ENCODE measurements around the gene GRK6. TPM values are rescaled to one million over a fixed set of nuclear protein-coding genes. Genes with fewer than 3 reads are reported as not detected.
A peak's percentile ranks its signal among the peaks of the same experiment; 100 is the strongest.

The GRK6 gene
- polyA plus RNA-seq (2011; rRNA removed) (24.0 and 37.7 TPM in 2 replicates), polyA minus RNA-seq (2011; rRNA and poly(A)+ RNA removed) (17.7 and 20.2 TPM in 2 replicates)

DNA sequence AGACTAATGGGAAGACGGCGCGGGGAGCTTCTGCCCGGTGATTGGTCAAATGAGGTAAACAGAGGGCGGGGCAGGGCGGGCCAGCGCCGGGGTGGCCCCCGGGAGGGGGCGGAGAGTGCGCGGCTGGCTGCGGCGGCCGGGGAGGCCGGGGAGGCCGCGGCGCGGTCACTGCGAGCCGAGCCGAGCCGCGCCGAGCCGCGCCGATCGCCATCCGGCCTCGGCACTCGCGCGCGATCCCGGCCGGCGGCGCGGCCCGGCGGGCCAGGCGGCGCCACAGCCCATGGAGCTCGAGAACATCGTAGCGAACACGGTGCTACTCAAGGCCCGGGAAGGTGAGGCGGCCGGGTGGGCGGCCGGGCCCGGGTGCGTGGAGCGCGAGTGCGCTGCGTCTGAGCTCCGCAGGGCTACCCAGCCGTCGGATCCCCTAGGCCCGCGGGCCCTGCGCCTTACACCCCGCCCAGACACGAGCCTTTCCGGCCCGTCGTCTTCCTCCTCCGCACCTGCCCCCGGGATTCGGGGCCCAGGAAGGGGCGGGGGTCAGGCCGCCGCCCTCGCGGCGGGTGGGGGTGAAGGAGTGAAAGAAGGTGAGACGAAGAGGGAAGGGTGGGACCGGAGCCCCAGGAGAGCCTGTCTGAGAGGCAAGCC is at the start of gene GRK6:
TSS of gene GRK6 (plus strand) at position 111 of the 645 bp plus-strand sequence. CDS start at position 281, 170 bp downstream.
- TF ChIP-seq, protein P1, sequence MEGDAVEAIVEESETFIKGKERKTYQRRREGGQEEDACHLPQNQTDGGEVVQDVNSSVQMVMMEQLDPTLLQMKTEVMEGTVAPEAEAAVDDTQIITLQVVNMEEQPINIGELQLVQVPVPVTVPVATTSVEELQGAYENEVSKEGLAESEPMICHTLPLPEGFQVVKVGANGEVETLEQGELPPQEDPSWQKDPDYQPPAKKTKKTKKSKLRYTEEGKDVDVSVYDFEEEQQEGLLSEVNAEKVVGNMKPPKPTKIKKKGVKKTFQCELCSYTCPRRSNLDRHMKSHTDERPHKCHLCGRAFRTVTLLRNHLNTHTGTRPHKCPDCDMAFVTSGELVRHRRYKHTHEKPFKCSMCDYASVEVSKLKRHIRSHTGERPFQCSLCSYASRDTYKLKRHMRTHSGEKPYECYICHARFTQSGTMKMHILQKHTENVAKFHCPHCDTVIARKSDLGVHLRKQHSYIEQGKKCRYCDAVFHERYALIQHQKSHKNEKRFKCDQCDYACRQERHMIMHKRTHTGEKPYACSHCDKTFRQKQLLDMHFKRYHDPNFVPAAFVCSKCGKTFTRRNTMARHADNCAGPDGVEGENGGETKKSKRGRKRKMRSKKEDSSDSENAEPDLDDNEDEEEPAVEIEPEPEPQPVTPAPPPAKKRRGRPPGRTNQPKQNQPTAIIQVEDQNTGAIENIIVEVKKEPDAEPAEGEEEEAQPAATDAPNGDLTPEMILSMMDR (IDR thresholded peaks at IDR 0.05; ENCODE audit: insufficient read depth, low read depth, low read length), result no peak
- ChIA-PET POLR2A (interaction anchor here (0.5 to 1.5 kb wide), 3 partner anchors 21 to 151 kb away, joined by 3 to 13 read pairs (median 3); no protein-coding TSS in a partner anchor), CTCF (interaction anchor here (0.6 to 6.2 kb wide), 7 partner anchors 23 to 117 kb away, joined by 3 to 48 read pairs (median 3); partner anchors contain the start of gene PDLIM7)
- no peak for DNase-seq (ENCODE audit: low read depth)
- Histone ChIP-seq H3K4me3 (ENCODE audit: low read depth, low read length) (peak within 1 kb of the TSS; percentile 70), H3K36me3 (ENCODE audit: control insufficient read depth, insufficient read depth, low read length) (peaks cover 4% of the 10 kb centered on the region), H3K27me3 (ENCODE audit: control insufficient read depth, insufficient read depth, low read length) (no peaks in the 10 kb centered on the region)

DNA sequence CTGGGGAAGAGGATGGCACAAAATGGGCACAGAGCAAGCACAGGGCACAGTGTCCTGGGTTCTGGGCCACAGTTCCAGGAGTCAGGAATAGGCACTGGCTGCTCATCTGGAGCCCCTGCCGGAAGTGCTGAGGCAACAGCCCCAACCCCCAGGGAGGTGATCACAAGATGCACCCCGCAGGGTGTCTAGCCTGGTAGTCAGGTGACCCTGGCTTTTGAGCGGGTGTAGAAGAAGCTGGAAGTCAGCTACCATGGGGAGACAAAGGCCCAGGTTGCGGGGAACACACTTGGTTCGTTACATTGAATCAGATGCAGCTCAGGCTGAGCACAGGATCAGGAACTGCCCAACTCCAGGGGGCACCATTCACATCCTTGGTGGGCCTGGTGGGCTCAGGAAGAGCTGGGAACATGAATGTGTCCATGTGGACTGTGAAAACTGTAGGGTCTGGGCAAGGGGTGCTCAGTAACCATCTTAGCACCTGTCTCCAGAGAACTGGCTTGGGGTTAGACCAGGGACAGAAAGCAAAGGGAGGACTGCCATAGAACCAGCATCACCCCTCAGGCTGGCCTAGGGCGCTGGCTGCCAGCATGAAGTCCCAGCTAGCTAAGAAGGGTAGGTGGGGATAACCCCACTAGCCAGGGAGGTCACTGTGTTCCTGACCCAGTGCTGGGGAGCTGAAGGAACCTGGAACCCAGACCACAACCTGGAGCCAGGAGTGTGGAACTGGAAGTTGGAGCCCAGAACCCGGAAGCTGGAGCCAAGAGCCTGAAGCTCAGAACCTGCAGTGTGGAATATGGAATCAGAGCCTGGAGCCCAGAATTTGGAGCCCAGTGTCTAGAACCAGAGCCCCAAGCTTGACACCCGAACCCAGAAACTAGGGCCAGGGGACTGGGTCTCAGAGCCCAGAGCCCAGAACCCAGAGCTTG is 48.4 kb upstream of the GRK6 start:
- TF ChIP-seq, protein P1 (IDR thresholded peaks at IDR 0.05; ENCODE audit: insufficient read depth, low read depth, low read length), result no peak
- H3K27me3 ChIP-seq (ENCODE audit: control insufficient read depth, insufficient read depth, low read length), result peaks cover 10% of the 10 kb centered on the region
- no peak for DNase-seq (ENCODE audit: low read depth)
- H3K36me3 ChIP-seq (ENCODE audit: control insufficient read depth, insufficient read depth, low read length), result no peaks in the 10 kb centered on the region
- no peak overlapping the region for H3K4me3 ChIP-seq (ENCODE audit: low read depth, low read length)
- POLR2A ChIA-PET, result no interaction called here
- CTCF ChIA-PET, result interaction anchor here (0.8 to 4.0 kb wide), 6 partner anchors 8 to 76 kb away, joined by 3 to 39 read pairs (median 10); no protein-coding TSS in a partner anchor

DNA sequence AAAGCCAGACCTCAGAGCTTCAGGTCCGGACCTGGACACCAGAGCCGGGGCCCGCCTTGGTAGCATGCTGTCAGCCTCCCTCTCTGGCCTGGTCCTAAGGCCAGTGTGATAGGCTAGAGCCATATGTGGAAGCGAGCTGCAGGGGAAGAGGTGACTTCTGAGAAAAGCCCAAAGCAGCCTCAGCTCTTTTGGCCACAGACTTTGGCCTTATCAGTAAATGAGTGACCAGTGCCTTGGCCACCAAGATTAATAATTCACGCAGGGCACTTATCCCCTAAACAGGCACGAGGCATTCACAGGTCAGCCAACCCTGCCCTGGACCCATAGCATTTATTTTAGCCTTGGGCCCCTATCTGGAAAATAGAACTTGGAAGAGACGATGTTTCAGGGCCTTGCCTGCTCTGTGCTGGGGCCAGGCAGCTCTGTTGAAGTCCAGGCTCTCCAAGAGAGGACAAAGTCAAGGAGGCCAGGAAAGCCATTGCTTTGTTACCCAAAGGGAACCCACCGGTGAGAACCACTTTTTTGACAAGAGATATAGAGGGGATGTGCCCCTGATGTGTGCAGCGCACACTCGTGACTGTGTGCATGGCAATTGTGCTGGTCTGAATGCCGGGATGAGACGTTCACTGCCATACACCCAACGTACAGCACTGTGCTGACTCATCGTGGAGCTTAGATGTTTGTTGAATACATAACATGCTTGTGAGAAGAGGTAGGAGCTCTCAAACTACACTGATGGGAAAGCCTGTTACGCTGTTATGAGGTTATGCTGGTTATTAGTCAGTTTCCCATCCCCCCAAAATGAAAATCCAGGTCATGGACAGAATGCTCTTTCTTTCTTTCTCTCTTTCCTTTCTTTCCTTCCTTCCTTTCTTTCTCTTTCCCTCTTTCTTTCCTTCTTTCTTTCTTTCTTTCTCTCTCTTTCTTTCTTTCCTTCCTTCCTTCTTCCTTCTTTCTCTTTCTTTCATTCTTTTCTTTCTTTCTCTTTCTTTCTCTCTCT is 47.3 kb upstream of the GRK6 start:
- Histone ChIP-seq H3K4me3 (ENCODE audit: low read depth, low read length) (no peak overlapping the region), H3K27me3 (ENCODE audit: control insufficient read depth, insufficient read depth, low read length) (peaks cover 10% of the 10 kb centered on the region), H3K36me3 (ENCODE audit: control insufficient read depth, insufficient read depth, low read length) (no peaks in the 10 kb centered on the region)
- POLR2A ChIA-PET, result no interaction called here
- TF ChIP-seq, protein P1 (IDR thresholded peaks at IDR 0.05; ENCODE audit: insufficient read depth, low read depth, low read length), result no peak
- CTCF ChIA-PET, result interaction anchor here (0.7 to 4.0 kb wide), 6 partner anchors 9 to 75 kb away, joined by 3 to 39 read pairs (median 10); no protein-coding TSS in a partner anchor
- DNase-seq (ENCODE audit: low read depth), result no peak

DNA sequence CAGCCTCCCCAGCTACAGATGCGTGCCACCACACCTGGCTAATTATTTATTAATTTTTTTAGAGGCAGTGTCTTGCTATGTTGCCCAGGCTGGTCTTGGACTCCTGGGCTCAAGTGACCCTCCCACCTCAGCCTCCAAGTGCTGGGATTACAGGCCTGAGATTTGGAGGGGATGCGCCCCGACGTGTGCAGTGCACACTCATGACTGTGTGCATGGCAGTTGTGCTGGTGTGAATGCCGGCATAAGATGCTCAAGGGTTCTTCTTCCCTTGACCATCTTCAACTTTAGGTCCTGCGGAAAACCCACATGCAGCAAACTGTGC is 45.7 kb upstream of the GRK6 start:
- DNase-seq (ENCODE audit: low read depth), result no peak
- ChIA-PET CTCF (interaction anchor here (0.9 to 4.0 kb wide), 2 partner anchors 10 to 23 kb away, joined by 4 to 37 read pairs; no protein-coding TSS in a partner anchor), POLR2A (no interaction called here)
- H3K27me3 ChIP-seq (ENCODE audit: control insufficient read depth, insufficient read depth, low read length), result peaks cover 17% of the 10 kb centered on the region
- no peaks in the 10 kb centered on the region for H3K36me3 ChIP-seq (ENCODE audit: control insufficient read depth, insufficient read depth, low read length)
- TF ChIP-seq, protein P1 (IDR thresholded peaks at IDR 0.05; ENCODE audit: insufficient read depth, low read depth, low read length), result no peak
- no peak overlapping the region for H3K4me3 ChIP-seq (ENCODE audit: low read depth, low read length)

All from BJ (cell line).